Measurements from ENCODE around the gene TC2N. TPM values are rescaled to one million over a fixed set of nuclear protein-coding genes. Genes with fewer than 3 reads are reported as not detected.
"Not testable (repeated sequence)": the region's sequence is repeated elsewhere in the genome, so short reads cannot be mapped to it uniquely, and the experiment has no call there.

The TC2N gene
- total RNA-seq, 4 donors from 2014 or later = 3.2 to 11.9 (median 7.2) TPM

DNA sequence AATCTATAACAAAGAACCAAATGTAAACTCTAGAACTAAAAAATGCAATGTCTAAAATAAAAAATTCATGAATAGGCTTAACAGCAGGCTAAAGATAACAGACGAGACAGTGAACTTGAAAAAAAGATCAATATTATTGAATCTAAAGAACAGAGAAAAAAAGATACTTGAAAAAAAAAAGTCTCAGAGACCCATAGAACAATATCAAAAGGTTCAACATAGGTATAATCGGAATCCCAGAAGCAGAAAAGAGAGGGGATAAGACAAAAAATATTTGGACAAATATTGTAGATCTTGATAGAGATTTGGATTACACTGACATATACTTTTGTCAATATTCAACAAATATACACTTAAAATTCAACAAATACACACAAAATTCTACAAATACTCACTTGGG is 56.6 kb downstream of the TC2N start:
- Histone ChIP-seq H3K27me3 (no peaks in the 10 kb centered on the region), H3K27ac (no peak overlapping the region), H3K4me1 (no peaks in the 10 kb centered on the region), H3K4me3 (no peak overlapping the region), H3K9me3 (peaks cover 0 to 5% (median 0%) of the 10 kb centered on the region in 3 donors), H3K36me3 (no peaks in the 10 kb centered on the region)
- TF ChIP-seq POLR2A (IDR thresholded peaks at IDR 0.05) = no peak
- TF ChIP-seq, protein P1, sequence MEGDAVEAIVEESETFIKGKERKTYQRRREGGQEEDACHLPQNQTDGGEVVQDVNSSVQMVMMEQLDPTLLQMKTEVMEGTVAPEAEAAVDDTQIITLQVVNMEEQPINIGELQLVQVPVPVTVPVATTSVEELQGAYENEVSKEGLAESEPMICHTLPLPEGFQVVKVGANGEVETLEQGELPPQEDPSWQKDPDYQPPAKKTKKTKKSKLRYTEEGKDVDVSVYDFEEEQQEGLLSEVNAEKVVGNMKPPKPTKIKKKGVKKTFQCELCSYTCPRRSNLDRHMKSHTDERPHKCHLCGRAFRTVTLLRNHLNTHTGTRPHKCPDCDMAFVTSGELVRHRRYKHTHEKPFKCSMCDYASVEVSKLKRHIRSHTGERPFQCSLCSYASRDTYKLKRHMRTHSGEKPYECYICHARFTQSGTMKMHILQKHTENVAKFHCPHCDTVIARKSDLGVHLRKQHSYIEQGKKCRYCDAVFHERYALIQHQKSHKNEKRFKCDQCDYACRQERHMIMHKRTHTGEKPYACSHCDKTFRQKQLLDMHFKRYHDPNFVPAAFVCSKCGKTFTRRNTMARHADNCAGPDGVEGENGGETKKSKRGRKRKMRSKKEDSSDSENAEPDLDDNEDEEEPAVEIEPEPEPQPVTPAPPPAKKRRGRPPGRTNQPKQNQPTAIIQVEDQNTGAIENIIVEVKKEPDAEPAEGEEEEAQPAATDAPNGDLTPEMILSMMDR (IDR thresholded peaks at IDR 0.05 in 4 of 5, conservative IDR thresholded peaks at IDR 0.05 in 1 of 5) = no peak
- no peak for DNase-seq
- no peak for ATAC-seq
- intact Hi-C loops (cut with DNase I; ENCODE audit: low total_unique reads) (no loop called here), in situ Hi-C loops (cut with MboI; ENCODE audit: low sequenced_read_pairs in 4 of 4) (no loop called here)

DNA sequence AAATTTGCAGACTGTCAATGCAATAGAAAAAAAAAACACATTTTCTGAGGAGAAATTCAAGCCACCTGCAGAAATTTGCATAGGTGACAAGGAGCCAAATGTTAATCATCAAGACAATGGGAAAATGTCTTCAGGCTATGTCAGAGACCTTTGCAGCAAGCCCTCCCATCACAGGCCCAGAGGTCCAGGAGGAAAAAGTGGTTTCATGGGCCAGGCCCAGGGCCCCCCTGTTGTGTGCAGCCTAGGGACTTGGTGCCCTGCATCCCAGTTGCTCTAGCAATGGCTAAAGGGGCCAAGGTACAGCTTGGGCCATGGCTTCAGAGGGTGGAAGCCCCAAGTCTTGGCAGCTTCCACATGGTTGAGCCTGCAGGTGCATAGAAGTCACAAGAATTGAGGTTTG is 60.6 kb downstream of the TC2N start:
- H3K9me3 ChIP-seq = peaks cover 0 to 5% (median 0%) of the 10 kb centered on the region in 3 donors
- intact Hi-C loops (cut with DNase I; ENCODE audit: low total_unique reads) (no loop called here), in situ Hi-C loops (cut with MboI; ENCODE audit: low sequenced_read_pairs in 4 of 4) (no loop called here)
- ATAC-seq (no peak), DNase-seq (no peak)
- no peaks in the 10 kb centered on the region for H3K4me1 ChIP-seq
- no peak overlapping the region for H3K4me3 ChIP-seq
- no peak for TF ChIP-seq POLR2A (IDR thresholded peaks at IDR 0.05)
- TF ChIP-seq, protein P1 (IDR thresholded peaks at IDR 0.05 in 4 of 5, conservative IDR thresholded peaks at IDR 0.05 in 1 of 5) = no peak
- no peaks in the 10 kb centered on the region for H3K36me3 ChIP-seq
- no peaks in the 10 kb centered on the region for H3K27me3 ChIP-seq
- H3K27ac ChIP-seq = no peak overlapping the region

DNA sequence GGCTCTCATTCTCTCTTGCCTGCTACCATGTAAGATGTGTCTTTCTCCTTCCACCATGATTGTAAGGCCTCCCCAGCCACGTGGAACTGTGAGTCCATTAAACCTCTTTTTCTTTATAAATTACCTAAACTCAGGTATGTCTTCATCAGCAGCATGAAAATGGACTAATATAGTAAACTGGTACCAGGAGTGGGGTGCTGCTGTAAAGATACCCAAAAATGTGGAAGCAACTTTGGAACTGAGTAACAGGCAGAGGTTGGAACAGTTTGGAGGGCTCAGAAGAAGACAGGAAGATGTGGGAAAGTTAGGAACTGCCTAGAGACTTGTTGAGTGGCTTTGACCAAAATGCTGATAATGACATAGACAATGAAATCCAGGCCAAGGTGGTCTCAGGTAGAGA is 61.2 kb downstream of the TC2N start:
- H3K4me1 ChIP-seq; H3K27ac ChIP-seq; ATAC-seq; H3K36me3 ChIP-seq; H3K4me3 ChIP-seq; H3K9me3 ChIP-seq; intact Hi-C loops (cut with DNase I; ENCODE audit: low total_unique reads); DNase-seq; H3K27me3 ChIP-seq; in situ Hi-C loops (cut with MboI; ENCODE audit: low sequenced_read_pairs in 4 of 4): not testable (repeated sequence)

DNA sequence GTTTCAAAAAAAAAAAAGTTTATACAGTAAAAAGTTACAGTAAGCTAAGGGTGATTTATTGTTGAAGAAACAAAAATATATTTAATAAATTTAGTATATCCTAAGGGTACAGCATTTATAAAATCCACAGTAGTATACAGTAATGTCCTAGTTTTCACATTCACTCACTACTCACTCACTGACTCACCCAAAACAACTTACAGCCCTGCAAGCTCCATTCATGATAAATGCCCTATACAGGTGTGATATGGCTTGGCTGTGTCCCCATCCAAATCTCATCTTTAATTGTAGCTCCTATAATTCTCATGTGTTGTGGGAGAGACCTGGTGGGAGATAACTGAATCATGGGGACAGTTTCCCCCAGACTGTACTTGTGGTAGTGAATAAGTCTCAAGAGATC is 61.7 kb downstream of the TC2N start:
- TF ChIP-seq, protein P1 (IDR thresholded peaks at IDR 0.05 in 4 of 5, conservative IDR thresholded peaks at IDR 0.05 in 1 of 5) = no peak
- TF ChIP-seq POLR2A (IDR thresholded peaks at IDR 0.05) = no peak
- H3K4me3 ChIP-seq = no peak overlapping the region
- no peaks in the 10 kb centered on the region for H3K36me3 ChIP-seq
- no peak overlapping the region for H3K27ac ChIP-seq
- H3K4me1 ChIP-seq = no peaks in the 10 kb centered on the region
- no peaks in the 10 kb centered on the region for H3K27me3 ChIP-seq
- H3K9me3 ChIP-seq = peaks cover 0 to 5% (median 0%) of the 10 kb centered on the region in 3 donors
- no peak for ATAC-seq
- no peak for DNase-seq
- in situ Hi-C loops (cut with MboI; ENCODE audit: low sequenced_read_pairs in 4 of 4) (no loop called here), intact Hi-C loops (cut with DNase I; ENCODE audit: low total_unique reads) (no loop called here)

DNA sequence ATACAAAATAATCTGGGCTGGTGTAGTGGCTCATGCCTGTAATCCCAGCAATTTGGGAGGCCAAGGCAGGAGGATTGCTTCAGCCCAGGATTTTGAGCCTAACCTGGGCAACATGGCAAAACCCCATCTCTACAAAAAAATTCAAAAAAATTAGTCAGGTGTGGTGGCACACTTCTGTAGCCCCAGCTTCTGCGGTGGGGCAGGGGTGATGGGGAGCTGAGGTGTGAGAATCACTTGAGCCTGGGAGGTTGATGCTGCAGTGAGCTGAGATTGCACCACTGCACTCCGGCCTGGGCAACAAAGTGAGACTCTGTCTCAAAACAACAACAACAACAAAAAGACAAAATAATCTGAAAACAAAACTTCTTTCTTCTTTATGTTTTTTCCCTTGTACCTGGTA is 66.0 kb downstream of the TC2N start:
- Histone ChIP-seq H3K9me3 (peaks cover 0 to 3% (median 0%) of the 10 kb centered on the region in 3 donors), H3K27me3 (no peaks in the 10 kb centered on the region), H3K4me1 (no peaks in the 10 kb centered on the region), H3K27ac (no peak overlapping the region), H3K36me3 (no peaks in the 10 kb centered on the region), H3K4me3 (no peak overlapping the region)
- no peak for DNase-seq
- TF ChIP-seq, protein P1 (IDR thresholded peaks at IDR 0.05 in 4 of 5, conservative IDR thresholded peaks at IDR 0.05 in 1 of 5) = no peak
- no peak for TF ChIP-seq POLR2A (IDR thresholded peaks at IDR 0.05)
- in situ Hi-C loops (cut with MboI; ENCODE audit: low sequenced_read_pairs in 4 of 4) (no loop called here), intact Hi-C loops (cut with DNase I; ENCODE audit: low total_unique reads) (no loop called here)
- ATAC-seq = no peak
